ENCODE data around the gene CPEB3.
"Not testable (repeated sequence)": the region's sequence is repeated elsewhere in the genome, so short reads cannot be mapped to it uniquely, and the experiment has no call there.

- not testable (repeated sequence) for TF ChIP-seq CTCF, EZH2 (IDR thresholded peaks at IDR 0.05)
Measured at GRCh38 chr10:92033070-92033469, 257.8 kb downstream of the CPEB3 start.

Data from neural progenitor cell (in vitro differentiated cells).